CD4-positive, alpha-beta T cell treated with Interleukin-15 for 4 hours (primary cell): ENCODE data around the gene CD44.
"Not testable (repeated sequence)": the region's sequence is repeated elsewhere in the genome, so short reads cannot be mapped to it uniquely, and the experiment has no call there.

ENCODE experiments used
- DNase-seq: peaks from one replicate; pipeline ENCODE4 v3.0.0-alpha.2; 2020; ENCODE audit warnings: low spot score

Gene CD44

GRCh38 chr11:35138943-35139721 is at the start of gene CD44:
Gene CD44 (plus strand): TSS chr11:35139171. CDS start chr11:35139304, 133 bp downstream.
- peak; percentile 94 for DNase-seq

DNA sequence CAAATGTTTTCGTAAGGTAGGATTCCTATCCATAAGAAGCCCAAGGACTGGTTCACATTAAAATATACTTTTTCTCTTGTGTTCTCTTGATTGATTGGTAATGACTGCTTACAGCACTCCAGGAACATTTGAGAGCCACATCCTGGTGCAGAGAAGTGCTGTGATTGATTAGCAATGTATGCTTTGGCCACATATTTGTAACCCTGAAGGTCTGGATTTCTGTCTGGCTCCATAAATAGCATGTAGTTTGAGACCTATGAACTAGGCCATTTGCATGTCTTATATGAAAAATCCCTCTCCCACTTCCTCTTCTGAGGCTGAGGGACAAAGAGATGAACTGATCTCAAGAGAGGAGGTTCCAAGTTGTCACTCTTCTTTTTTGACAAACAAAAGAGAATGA is 49.3 kb upstream of the CD44 start:
- no peak for DNase-seq

- DNase-seq: no peak
Observed at GRCh38 chr11:35090125-35090524, 48.8 kb upstream of the CD44 start.

DNA sequence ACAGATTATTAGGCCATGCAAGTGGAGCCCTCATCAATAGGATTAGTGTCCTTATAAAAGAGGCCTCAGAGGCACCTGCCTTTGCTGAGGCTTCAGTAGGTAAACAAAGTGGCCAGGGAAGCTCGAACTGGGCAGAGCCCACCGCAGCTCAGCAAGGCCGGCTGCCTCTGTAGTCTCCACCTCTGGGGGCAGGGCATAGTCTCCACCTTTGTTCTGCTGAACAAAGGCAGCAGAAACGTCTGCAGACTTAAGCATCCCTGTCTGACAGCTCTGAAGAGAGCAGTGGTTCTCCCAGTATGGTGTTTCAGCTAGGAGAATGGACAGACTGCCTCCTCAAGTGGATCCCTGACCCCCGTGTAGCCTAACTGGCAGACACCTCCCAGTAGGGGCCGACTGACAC is 48.0 kb upstream of the CD44 start:
- DNase-seq: not testable (repeated sequence)

DNA sequence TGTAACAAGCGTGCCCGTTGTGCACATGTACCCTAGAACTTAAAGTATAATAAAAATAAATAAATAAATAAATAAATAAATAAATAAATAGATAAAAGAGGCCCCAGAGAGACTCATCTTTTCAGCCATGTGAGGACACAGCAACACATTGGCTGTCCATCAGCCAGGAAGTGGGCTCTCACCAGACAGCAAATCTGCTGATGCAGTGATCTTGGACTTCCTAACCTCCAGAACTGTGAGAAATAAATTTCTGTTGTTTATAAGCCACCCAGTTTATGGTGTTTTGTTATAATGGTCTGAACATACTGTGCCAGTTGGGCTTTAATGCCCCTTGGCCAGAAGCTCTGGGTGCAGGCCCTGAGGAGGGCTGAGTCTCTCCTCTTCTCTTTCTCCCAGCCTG is 42.2 kb upstream of the CD44 start:
- no peak for DNase-seq

- DNase-seq: no peak
Observed at GRCh38 chr11:35097814-35098455, 41.0 kb upstream of the CD44 start.

- no peak for DNase-seq
Observed at GRCh38 chr11:35098855-35099254, 40.1 kb upstream of the CD44 start.

DNA sequence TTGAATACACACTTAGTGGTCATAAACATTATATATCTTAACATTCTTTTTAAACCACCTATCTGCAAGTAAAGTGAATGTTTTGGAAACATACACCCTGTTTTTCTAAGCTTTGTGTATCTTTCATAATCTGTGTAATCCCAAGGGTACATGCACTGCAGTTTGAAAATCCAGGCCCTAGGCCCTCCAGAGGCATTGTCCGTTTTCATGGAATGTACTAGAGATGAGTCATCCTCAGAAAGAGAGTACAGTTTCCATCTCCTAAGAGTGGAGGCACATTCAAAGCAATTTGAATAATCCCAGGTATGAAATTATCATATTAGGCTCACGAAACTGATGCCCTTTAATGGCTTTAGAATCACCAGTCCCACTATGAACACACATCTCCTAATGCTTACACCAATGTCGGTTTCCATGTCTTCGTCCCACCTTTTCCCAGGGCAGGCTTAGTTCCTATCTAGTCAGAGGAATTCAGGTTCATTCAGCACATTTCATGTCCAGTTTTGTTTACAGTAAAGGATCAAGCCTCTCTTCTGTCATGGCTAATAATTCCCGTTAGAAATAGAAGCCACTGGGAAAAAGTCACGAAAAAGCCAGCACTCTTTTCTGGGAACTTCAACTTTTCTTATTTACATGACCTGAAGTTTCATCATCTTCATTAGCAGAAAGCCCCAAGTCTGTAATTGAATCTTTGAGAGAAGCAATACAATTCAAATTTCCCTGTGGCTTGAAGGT is 39.5 kb upstream of the CD44 start:
- DNase-seq: no peak

- no peak for DNase-seq
Observed at GRCh38 chr11:35100013-35100383, 39.0 kb upstream of the CD44 start.

- DNase-seq: no peak
Observed at GRCh38 chr11:35101223-35101622, 37.7 kb upstream of the CD44 start.

GRCh38 chr11:35102267-35102666 is 36.7 kb upstream of the CD44 start:
- DNase-seq: no peak

DNA sequence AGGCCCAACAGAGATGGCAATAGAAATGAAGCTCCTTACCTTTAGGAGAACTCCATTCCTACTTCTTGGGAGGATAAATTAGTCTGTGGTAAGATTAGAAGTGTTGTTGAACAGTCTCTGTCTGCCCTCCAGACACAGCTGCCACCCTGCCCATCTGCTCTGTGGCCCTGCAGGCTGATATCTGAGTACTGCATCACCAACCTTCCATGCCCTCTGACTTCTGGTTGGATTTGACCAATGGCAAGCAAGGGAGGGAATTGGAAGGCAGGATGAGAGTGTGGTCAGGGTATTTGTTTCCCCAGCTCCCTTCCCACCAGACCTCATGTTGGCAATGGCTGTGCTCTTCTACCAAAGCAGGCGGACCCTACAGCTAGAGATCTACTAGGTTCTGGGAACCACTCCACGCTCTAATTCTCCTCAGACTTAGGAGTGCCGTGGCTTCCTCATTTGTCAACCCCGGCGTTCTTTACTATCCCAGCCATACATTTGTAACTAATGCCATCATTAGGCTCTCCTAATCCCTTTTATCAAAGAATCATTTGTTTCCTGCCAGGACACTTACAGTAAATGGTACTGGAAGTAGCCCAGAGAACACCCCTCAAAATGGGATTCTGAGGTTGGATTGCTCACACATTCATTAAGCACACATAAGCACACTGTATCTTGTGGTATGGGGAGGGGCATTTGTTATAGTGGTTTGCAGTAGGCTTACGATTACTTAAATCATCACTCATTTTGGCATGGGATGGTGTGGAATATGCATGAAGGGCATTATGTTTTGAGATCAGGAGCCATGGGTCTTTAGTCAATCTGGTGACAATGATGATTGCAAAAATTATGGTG is 35.4 kb upstream of the CD44 start:
- DNase-seq: no peak

- DNase-seq: no peak
Observed at GRCh38 chr11:35104655-35105054, 34.3 kb upstream of the CD44 start.

- no peak for DNase-seq
Observed at GRCh38 chr11:35105319-35106079, 33.5 kb upstream of the CD44 start.

- peak; percentile 13 for DNase-seq
Observed at GRCh38 chr11:35106595-35106994, 32.4 kb upstream of the CD44 start.

GRCh38 chr11:35107861-35108260 is 31.1 kb upstream of the CD44 start:
- DNase-seq: no peak

GRCh38 chr11:35108336-35108735 is 30.6 kb upstream of the CD44 start:
- DNase-seq: not testable (repeated sequence)

DNA sequence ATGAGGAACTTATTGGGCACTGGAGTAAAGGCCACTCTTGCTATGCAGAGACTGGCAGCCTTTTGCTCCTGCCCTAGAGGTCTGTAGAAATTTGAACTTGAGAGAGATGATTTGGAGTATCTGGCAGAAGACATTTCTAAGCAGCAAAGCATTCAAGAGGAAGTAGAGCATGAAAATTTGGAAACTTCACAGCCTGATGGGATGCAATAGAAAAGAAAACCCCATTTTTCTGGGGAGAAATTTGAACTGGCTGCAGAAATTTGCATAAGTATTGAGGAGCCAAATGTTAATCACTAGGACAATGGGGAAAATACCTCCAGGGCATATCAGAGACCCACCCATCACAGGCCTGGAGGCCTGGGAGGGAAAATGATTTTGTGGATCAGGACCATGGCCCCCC is 29.9 kb upstream of the CD44 start:
- DNase-seq: no peak

- DNase-seq: no peak
Observed at GRCh38 chr11:35109827-35110226, 29.1 kb upstream of the CD44 start.

- DNase-seq: no peak
Observed at GRCh38 chr11:35111161-35112055, 27.6 kb upstream of the CD44 start.
